ENCODE measurements around the gene NEURL1B. TPM values are rescaled to one million over a fixed set of nuclear protein-coding genes. Genes with fewer than 3 reads are reported as not detected.

The NEURL1B gene
- total RNA-seq, 2 donors from 2014 or later: 17.9 to 22.4 TPM

GRCh38 chr5:172594867-172595466 lies 46.1 kb upstream of the NEURL1B start:
- Histone ChIP-seq H3K9me3 (no peaks in the 10 kb centered on the region), H3K36me3 (no peaks in the 10 kb centered on the region), H3K4me3 (no peak overlapping the region), H3K27ac (no peak overlapping the region), H3K4me1 (peaks cover 0 to 4% of the 10 kb centered on the region in 2 donors), H3K27me3 (no peaks in the 10 kb centered on the region)
- TF ChIP-seq CTCF (IDR thresholded peaks at IDR 0.05): no peak
- no peak for DNase-seq (ENCODE audit: low spot score)

- Histone ChIP-seq H3K36me3 (no peaks in the 10 kb centered on the region), H3K27ac (no peak overlapping the region), H3K9me3 (no peaks in the 10 kb centered on the region), H3K4me3 (no peak overlapping the region), H3K27me3 (no peaks in the 10 kb centered on the region), H3K4me1 (peaks cover 0 to 11% of the 10 kb centered on the region in 2 donors)
- TF ChIP-seq CTCF (IDR thresholded peaks at IDR 0.05): no peak
- DNase-seq (ENCODE audit: low spot score): no peak
These were observed 45.2 kb upstream of the NEURL1B start for GRCh38 chr5:172595596-172596455.

- Histone ChIP-seq H3K27me3 (no peaks in the 10 kb centered on the region), H3K9me3 (no peaks in the 10 kb centered on the region), H3K36me3 (no peaks in the 10 kb centered on the region), H3K4me3 (no peak overlapping the region), H3K4me1 (peaks cover 0 to 14% of the 10 kb centered on the region in 2 donors), H3K27ac (no peak overlapping the region)
- no peak for DNase-seq (ENCODE audit: low spot score)
- TF ChIP-seq CTCF (IDR thresholded peaks at IDR 0.05): no peak
These were observed 44.3 kb upstream of the NEURL1B start for GRCh38 chr5:172596638-172597231.

DNA sequence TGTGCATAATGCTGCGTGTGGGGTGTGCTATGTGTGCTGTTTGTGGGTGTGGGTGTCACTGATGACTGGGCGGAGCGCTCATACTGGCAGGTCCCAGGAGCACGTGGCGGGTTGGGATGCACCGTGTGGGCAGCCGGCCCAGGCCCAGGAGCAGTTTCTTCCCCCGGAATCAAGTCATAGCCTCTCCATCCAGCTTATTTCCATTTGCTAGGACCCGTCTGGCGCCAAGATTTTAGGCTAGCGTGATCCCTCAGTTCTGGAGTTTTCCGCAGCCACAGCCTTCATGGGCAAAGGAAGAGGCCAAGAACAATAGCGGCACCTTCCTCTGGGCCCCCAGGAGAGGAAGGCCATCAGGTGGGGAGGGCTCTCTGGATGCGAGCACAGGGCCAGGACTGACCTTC lies 43.3 kb upstream of the NEURL1B start:
- H3K9me3 ChIP-seq: no peaks in the 10 kb centered on the region
- no peak overlapping the region for H3K27ac ChIP-seq
- H3K36me3 ChIP-seq: no peaks in the 10 kb centered on the region
- TF ChIP-seq CTCF (IDR thresholded peaks at IDR 0.05): no peak
- DNase-seq (ENCODE audit: low spot score): no peak
- no peaks in the 10 kb centered on the region for H3K27me3 ChIP-seq
- H3K4me1 ChIP-seq: peaks cover 0 to 20% of the 10 kb centered on the region in 2 donors
- H3K4me3 ChIP-seq: no peak overlapping the region

GRCh38 chr5:172598251-172599203 lies 42.5 kb upstream of the NEURL1B start:
- H3K27me3 ChIP-seq: no peaks in the 10 kb centered on the region
- no peaks in the 10 kb centered on the region for H3K36me3 ChIP-seq
- no peak for TF ChIP-seq CTCF (IDR thresholded peaks at IDR 0.05)
- no peak overlapping the region for H3K4me3 ChIP-seq
- DNase-seq (ENCODE audit: low spot score): no peak
- peaks cover 0 to 26% of the 10 kb centered on the region in 2 donors for H3K4me1 ChIP-seq
- H3K27ac ChIP-seq: no peak overlapping the region
- H3K9me3 ChIP-seq: no peaks in the 10 kb centered on the region

Measured in right atrium auricular region (tissue), 2 donors.